B cell (primary cell): ENCODE results near the gene ACTR6. TPM values are rescaled to one million over a fixed set of nuclear protein-coding genes. Genes with fewer than 3 reads are reported as not detected.
"Not testable (repeated sequence)": the region's sequence is repeated elsewhere in the genome, so short reads cannot be mapped to it uniquely, and the experiment has no call there.

Experiments used
- ATAC-seq: fragments of 200-7000 bp; cut with Tn5 transposase; one replicate; pipeline ENCODE4 v1.10.0; 2021; ENCODE audit warnings: low read depth, mild to moderate bottlenecking, moderate number of reproducible peaks, moderate library complexity
- CTCF ChIA-PET: fragments of 350-600 bp; sonication (Branson Sonifier 250); formaldehyde crosslinking; loops from one replicate; lab custom pipeline; 2021; ENCODE audit warnings: antibody characterized with exemption, inconsistent platforms; lab: Charles Lee
- POLR2A ChIA-PET: fragments of 350-600 bp; sonication (Branson Sonifier 250); formaldehyde crosslinking; loops from one replicate; lab custom pipeline; 2021; ENCODE audit warnings: antibody characterized with exemption; lab: Charles Lee
- DNase-seq: peaks from one replicate; pipeline ENCODE4 v3.0.0; 2013
- H2AFZ ChIP-seq: 2 replicates; pipeline ENCODE4 v1.6.1; 2012; ENCODE audit warnings: mild to moderate bottlenecking, low read depth, low read length; ENCODE audit not compliant: insufficient read depth, poor library complexity, severe bottlenecking
- H3K27ac ChIP-seq, 2 donors: 1 replicate in 1 of 2; 2 replicates in 1 of 2; pipeline ENCODE4 v1.5.1; 2012 to 2013; ENCODE audit warnings: low read length in 2 of 2, mild to moderate bottlenecking in 2 of 2, moderate library complexity in 1 of 2
- H3K27me3 ChIP-seq, 4 experiments: fragments of 200-600 bp in 1 of 4; sonication (generic) in 1 of 4; replicated peaks in 1 of 4; 1 replicate in 2 of 4; 2 replicates in 2 of 4; pipeline versions ENCODE4 v1.6.1 to v1.7.0; 2013 to 2016; ENCODE audit warnings: low read length in 3 of 4, mild to moderate bottlenecking in 2 of 4, mixed read lengths in 1 of 4, moderate library complexity in 1 of 4; ENCODE audit not compliant: insufficient read depth in 4 of 4, control insufficient read depth in 3 of 4; ENCODE audit errors: control extremely low read depth in 1 of 4
- H3K36me3 ChIP-seq, 2 experiments: replicated peaks in 1 of 2; 1 replicate in 1 of 2; 2 replicates in 1 of 2; pipeline versions ENCODE4 v1.6.1 to v1.7.1; 2013; ENCODE audit warnings: low read length in 1 of 2; ENCODE audit not compliant: insufficient read depth in 2 of 2, control insufficient read depth in 1 of 2; ENCODE audit errors: control extremely low read depth in 1 of 2, extremely low read depth in 1 of 2
- H3K4me1 ChIP-seq, 2 donors: fragments of 200-600 bp in 1 of 2; sonication (generic) in 1 of 2; 1 replicate in 1 of 2; 2 replicates in 1 of 2; pipeline versions ENCODE4 v1.5.1 to v1.6.1; 2013 to 2017; ENCODE audit warnings: low read length in 2 of 2; ENCODE audit not compliant: control insufficient read depth in 2 of 2, insufficient read depth in 2 of 2
- H3K4me2 ChIP-seq: replicated peaks from 2 replicates; pipeline ENCODE3; 2012; ENCODE audit warnings: mild to moderate bottlenecking, low read depth, low read length; ENCODE audit not compliant: poor library complexity, severe bottlenecking
- H3K4me3 ChIP-seq, 5 experiments: fragments of 200-600 bp in 1 of 5; sonication (generic) in 1 of 5; 1 replicate in 3 of 5; 2 replicates in 2 of 5; pipeline versions ENCODE4 v1.5.1 to v1.7.0; 2011 to 2016; ENCODE audit warnings: low read length in 4 of 5, mild to moderate bottlenecking in 4 of 5, low read depth in 2 of 5, control low read depth in 1 of 5, moderate library complexity in 1 of 5; ENCODE audit not compliant: insufficient read depth in 1 of 5; ENCODE audit errors: control extremely low read depth in 1 of 5, extremely low read depth in 1 of 5
- H3K79me2 ChIP-seq: fragments of 200-600 bp; sonication (generic); one replicate; pipeline ENCODE4 v1.6.0; 2016; ENCODE audit warnings: low read length; ENCODE audit not compliant: control insufficient read depth, insufficient read depth
- H3K9ac ChIP-seq: fragments of 200-600 bp; sonication (generic); 2 replicates; pipeline ENCODE4 v1.6.1; 2017; ENCODE audit warnings: mild to moderate bottlenecking, low read length, moderate library complexity
- H3K9me3 ChIP-seq, 3 donors: one replicate each; pipeline versions ENCODE4 v1.6.1 to v1.7.1; 2013; ENCODE audit warnings: low read length in 2 of 3; ENCODE audit not compliant: control insufficient read depth in 2 of 3, insufficient read depth in 1 of 3; ENCODE audit errors: control extremely low read depth in 1 of 3
- H4K20me1 ChIP-seq: 2 replicates; pipeline ENCODE4 v1.6.0; 2012; ENCODE audit warnings: mild to moderate bottlenecking, low read length; ENCODE audit not compliant: insufficient read depth, control insufficient read depth, poor library complexity, severe bottlenecking
- H3K27ac Mint-ChIP-seq: one replicate; pipeline ENCODE4 v1.8.0; 2021; ENCODE audit warnings: mixed read lengths
- H3K27me3 Mint-ChIP-seq: one replicate; pipeline ENCODE4 v1.8.0; 2021; ENCODE audit warnings: mixed read lengths
- H3K4me1 Mint-ChIP-seq: one replicate; pipeline ENCODE4 v1.8.0; 2021; ENCODE audit warnings: mixed read lengths
- H3K4me3 Mint-ChIP-seq: one replicate; pipeline ENCODE4 v1.8.0; 2021; ENCODE audit warnings: mixed read lengths
- H3K9me3 Mint-ChIP-seq: one replicate; pipeline ENCODE4 v1.8.0; 2022; ENCODE audit warnings: mixed read lengths; ENCODE audit not compliant: insufficient read depth
- EZH2 ChIP-seq: IDR thresholded peaks from 2 replicates; pipeline ENCODE4 v1.6.1; 2012; ENCODE audit warnings: borderline replicate concordance, low read depth, mild to moderate bottlenecking, moderate library complexity, low read length; ENCODE audit not compliant: insufficient read depth, poor library complexity, severe bottlenecking
- WGBS: methylation state at CpG from one replicate; pipeline ENCODE4 v1.1.5; 2013; ENCODE audit warnings: missing lambda C conversion rate; ENCODE audit not compliant: insufficient coverage; 5-methylcytosine and 5-hydroxymethylcytosine counted together
- intact Hi-C: fragments of 100-400 bp; cut with micrococcal nuclease; formaldehyde crosslinking; loops from one replicate; pipeline ENCODE4 v1.10.0; 2022
- polyA plus RNA-seq: library from polyadenylated mRNA; depleted of rRNA; stranded (reverse); fragments of >200 nt; gene quantifications from 2 replicates; pipeline ENCODE4 v1.2.3, GENCODE V29; 2012
- total RNA-seq, 2 donors: library from RNA; stranded (reverse); fragments of 120-200 nt in 1 of 2; gene quantifications; 1 replicate in 1 of 2; 2 replicates in 1 of 2; pipeline versions ENCODE4 v1.2.3 to v1.2.4, GENCODE V29; 2013 to 2022
- TF ChIP-seq, protein P1 (sequence below): fragments of 200-600 bp; IDR thresholded peaks from one replicate; pipeline ENCODE4 v1.8.0; 2022; ENCODE audit warnings: antibody characterized with exemption, mild to moderate bottlenecking

Gene ACTR6
- total and polyA plus RNA-seq, 2 donors (not counting 1 experiment from before 2014, with no cell fraction given) = 10.1 to 30.8 TPM

DNA sequence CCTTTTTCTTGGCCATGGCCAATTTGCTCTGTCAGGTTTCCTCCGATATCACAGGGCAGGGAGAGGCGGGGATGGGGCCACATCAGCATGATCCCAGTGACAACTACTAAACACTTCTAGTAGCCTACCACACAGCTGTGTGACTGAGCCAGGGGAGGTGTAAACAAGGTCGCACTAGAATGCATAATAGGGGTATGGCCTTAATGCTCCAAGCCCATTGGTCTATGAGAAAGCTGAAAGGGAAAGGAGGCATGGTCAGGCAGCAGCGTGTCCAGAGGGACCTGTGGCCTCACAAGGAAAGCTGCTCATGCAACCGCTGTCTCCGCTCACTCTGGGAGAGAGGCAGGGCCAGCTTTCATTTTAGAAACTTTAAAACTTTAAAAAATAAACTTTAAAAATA is 27.5 kb upstream of the ACTR6 start:
- intact Hi-C loops = no loop called here
- H3K79me2 ChIP-seq = no peaks in the 10 kb centered on the region

GRCh38 chr12:100174495-100174894 is 26.1 kb upstream of the ACTR6 start:
- H3K9me3 Mint-ChIP-seq = no peaks in the 10 kb centered on the region
- Histone ChIP-seq H3K36me3 (peaks cover 0 to 16% of the 10 kb centered on the region in 2 experiments), H3K9me3 (no peaks in the 10 kb centered on the region), H3K9ac (no peak overlapping the region), H3K4me1 (no peaks in the 10 kb centered on the region), H3K4me2 (no peak overlapping the region), H3K4me3 (no peak overlapping the region), H3K27ac (no peak overlapping the region), H2AFZ (no peak overlapping the region), H4K20me1 (no peaks in the 10 kb centered on the region), H3K27me3 (no peaks in the 10 kb centered on the region), H3K79me2 (no peaks in the 10 kb centered on the region)
- CTCF ChIA-PET = no interaction called here
- no peaks in the 10 kb centered on the region for H3K4me1 Mint-ChIP-seq
- POLR2A ChIA-PET = no interaction called here
- no peak overlapping the region for H3K4me3 Mint-ChIP-seq
- no peak for ATAC-seq
- no peak for DNase-seq
- no peak overlapping the region for H3K27ac Mint-ChIP-seq
- H3K27me3 Mint-ChIP-seq = no peaks in the 10 kb centered on the region
- intact Hi-C loops = no loop called here
- TF ChIP-seq, protein P1, sequence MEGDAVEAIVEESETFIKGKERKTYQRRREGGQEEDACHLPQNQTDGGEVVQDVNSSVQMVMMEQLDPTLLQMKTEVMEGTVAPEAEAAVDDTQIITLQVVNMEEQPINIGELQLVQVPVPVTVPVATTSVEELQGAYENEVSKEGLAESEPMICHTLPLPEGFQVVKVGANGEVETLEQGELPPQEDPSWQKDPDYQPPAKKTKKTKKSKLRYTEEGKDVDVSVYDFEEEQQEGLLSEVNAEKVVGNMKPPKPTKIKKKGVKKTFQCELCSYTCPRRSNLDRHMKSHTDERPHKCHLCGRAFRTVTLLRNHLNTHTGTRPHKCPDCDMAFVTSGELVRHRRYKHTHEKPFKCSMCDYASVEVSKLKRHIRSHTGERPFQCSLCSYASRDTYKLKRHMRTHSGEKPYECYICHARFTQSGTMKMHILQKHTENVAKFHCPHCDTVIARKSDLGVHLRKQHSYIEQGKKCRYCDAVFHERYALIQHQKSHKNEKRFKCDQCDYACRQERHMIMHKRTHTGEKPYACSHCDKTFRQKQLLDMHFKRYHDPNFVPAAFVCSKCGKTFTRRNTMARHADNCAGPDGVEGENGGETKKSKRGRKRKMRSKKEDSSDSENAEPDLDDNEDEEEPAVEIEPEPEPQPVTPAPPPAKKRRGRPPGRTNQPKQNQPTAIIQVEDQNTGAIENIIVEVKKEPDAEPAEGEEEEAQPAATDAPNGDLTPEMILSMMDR = no peak
- TF ChIP-seq EZH2 = no peak

More for the DNA sequence above, 27.5 kb upstream of the ACTR6 start:
- H3K9me3 ChIP-seq = no peaks in the 10 kb centered on the region
- no peak overlapping the region for H3K27ac ChIP-seq
- WGBS = 93% methylated on average over 3 of the region's 6 CpGs
- Mint-ChIP-seq H3K27ac (no peak overlapping the region), H3K4me3 (no peak overlapping the region), H3K4me1 (no peaks in the 10 kb centered on the region), H3K9me3 (no peaks in the 10 kb centered on the region), H3K27me3 (no peaks in the 10 kb centered on the region)
- TF ChIP-seq, protein P1 = no peak
- TF ChIP-seq EZH2 = no peak
- DNase-seq (no peak), ATAC-seq (no peak)
- no peaks in the 10 kb centered on the region for H3K4me1 ChIP-seq
- H4K20me1 ChIP-seq = no peaks in the 10 kb centered on the region
- CTCF ChIA-PET = interaction anchor here (1.3 kb wide), 1 partner anchor 10 kb away, joined by 3 read pairs; no protein-coding TSS in a partner anchor
- no peak overlapping the region for H3K4me2 ChIP-seq
- peaks cover 0 to 10% of the 10 kb centered on the region in 2 experiments for H3K36me3 ChIP-seq
- POLR2A ChIA-PET = no interaction called here
- H3K4me3 ChIP-seq = no peak overlapping the region
- no peak overlapping the region for H3K9ac ChIP-seq
- no peaks in the 10 kb centered on the region for H3K27me3 ChIP-seq
- H2AFZ ChIP-seq = no peak overlapping the region

- POLR2A ChIA-PET, CTCF ChIA-PET, H3K9ac ChIP-seq, H3K27ac ChIP-seq, H3K4me1 ChIP-seq, H3K4me2 ChIP-seq, H3K4me3 ChIP-seq, H3K27me3 Mint-ChIP-seq, intact Hi-C loops, ATAC-seq, H3K9me3 Mint-ChIP-seq, H3K4me1 Mint-ChIP-seq, H3K79me2 ChIP-seq, H3K9me3 ChIP-seq, H3K27me3 ChIP-seq, H3K4me3 Mint-ChIP-seq, H4K20me1 ChIP-seq, DNase-seq, H2AFZ ChIP-seq, H3K27ac Mint-ChIP-seq: not testable (repeated sequence)
- WGBS = 100% methylated on average over 6 of the region's 8 CpGs
- H3K36me3 ChIP-seq = peaks cover 0 to 16% of the 10 kb centered on the region in 2 experiments
Observed at GRCh38 chr12:100176493-100176892, 24.1 kb upstream of the ACTR6 start.
